Thoracic aorta (tissue), 2 donors: Measurements from ENCODE around the gene UBE2B. TPM values are rescaled to one million over a fixed set of nuclear protein-coding genes. Genes with fewer than 3 reads are reported as not detected.

ENCODE experiments used
- ATAC-seq: fragments of 150-250 bp; one replicate; pipeline ENCODE4 v1.8.0; 2017; ENCODE audit warnings: low read depth; ENCODE audit not compliant: insufficient number of reproducible peaks, low FRiP score
- DNase-seq: peaks from one replicate; pipeline ENCODE4 v3.0.0-alpha.2; 2020; ENCODE audit warnings: low spot score
- H3K27ac ChIP-seq, 2 donors: fragments of 200-600 bp; sonication (generic); 1 replicate in 1 of 2; 2 replicates in 1 of 2; pipeline ENCODE4 v1.5.1; 2016; ENCODE audit warnings: mild to moderate bottlenecking in 2 of 2, moderate library complexity in 2 of 2
- H3K27me3 ChIP-seq: fragments of 200-600 bp; sonication (generic); replicated peaks from 2 replicates; pipeline ENCODE4 v1.6.0; 2016; ENCODE audit warnings: mild to moderate bottlenecking; ENCODE audit not compliant: insufficient read depth
- H3K36me3 ChIP-seq: fragments of 200-600 bp; sonication (generic); one replicate; pipeline ENCODE4 v1.5.1; 2016
- H3K4me1 ChIP-seq, 2 donors: fragments of 200-600 bp; sonication (generic); 1 replicate in 1 of 2; 2 replicates in 1 of 2; pipeline versions ENCODE4 v1.5.1 to v1.6.0; 2016; ENCODE audit warnings: low read depth in 2 of 2, mild to moderate bottlenecking in 1 of 2; ENCODE audit not compliant: control insufficient read depth in 1 of 2
- H3K4me3 ChIP-seq: fragments of 200-600 bp; sonication (generic); 2 replicates; pipeline ENCODE4 v1.5.1; 2016; ENCODE audit warnings: mild to moderate bottlenecking
- H3K9me3 ChIP-seq: fragments of 200-600 bp; sonication (generic); 2 replicates; pipeline ENCODE4 v1.5.1; 2016
- total RNA-seq, 2 donors: library from RNA; depleted of rRNA; stranded (reverse); fragments of >200 nt; gene quantifications; one replicate each; pipeline versions ENCODE4 v1.1.0 to v1.2.3, GENCODE V29; 2016
- TF ChIP-seq, protein P1 (sequence below): fragments of 200-600 bp; sonication (generic); IDR thresholded peaks from one replicate; pipeline ENCODE4 v1.5.1; 2019; ENCODE audit warnings: antibody characterized with exemption

UBE2B gene
- total RNA-seq, 2 donors from 2014 or later, result 21.1 to 82.1 TPM

- H3K27me3 ChIP-seq, result no peaks in the 10 kb centered on the region
- H3K4me1 ChIP-seq, result no peaks in the 10 kb centered on the region
- H3K36me3 ChIP-seq, result no peaks in the 10 kb centered on the region
- no peak overlapping the region for H3K4me3 ChIP-seq
- DNase-seq (no peak), ATAC-seq (no peak)
- TF ChIP-seq, protein P1, sequence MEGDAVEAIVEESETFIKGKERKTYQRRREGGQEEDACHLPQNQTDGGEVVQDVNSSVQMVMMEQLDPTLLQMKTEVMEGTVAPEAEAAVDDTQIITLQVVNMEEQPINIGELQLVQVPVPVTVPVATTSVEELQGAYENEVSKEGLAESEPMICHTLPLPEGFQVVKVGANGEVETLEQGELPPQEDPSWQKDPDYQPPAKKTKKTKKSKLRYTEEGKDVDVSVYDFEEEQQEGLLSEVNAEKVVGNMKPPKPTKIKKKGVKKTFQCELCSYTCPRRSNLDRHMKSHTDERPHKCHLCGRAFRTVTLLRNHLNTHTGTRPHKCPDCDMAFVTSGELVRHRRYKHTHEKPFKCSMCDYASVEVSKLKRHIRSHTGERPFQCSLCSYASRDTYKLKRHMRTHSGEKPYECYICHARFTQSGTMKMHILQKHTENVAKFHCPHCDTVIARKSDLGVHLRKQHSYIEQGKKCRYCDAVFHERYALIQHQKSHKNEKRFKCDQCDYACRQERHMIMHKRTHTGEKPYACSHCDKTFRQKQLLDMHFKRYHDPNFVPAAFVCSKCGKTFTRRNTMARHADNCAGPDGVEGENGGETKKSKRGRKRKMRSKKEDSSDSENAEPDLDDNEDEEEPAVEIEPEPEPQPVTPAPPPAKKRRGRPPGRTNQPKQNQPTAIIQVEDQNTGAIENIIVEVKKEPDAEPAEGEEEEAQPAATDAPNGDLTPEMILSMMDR, result no peak
- no peaks in the 10 kb centered on the region for H3K9me3 ChIP-seq
- no peak overlapping the region for H3K27ac ChIP-seq
Observed at GRCh38 chr5:134430001-134430569, 58.7 kb downstream of the UBE2B start.

DNA sequence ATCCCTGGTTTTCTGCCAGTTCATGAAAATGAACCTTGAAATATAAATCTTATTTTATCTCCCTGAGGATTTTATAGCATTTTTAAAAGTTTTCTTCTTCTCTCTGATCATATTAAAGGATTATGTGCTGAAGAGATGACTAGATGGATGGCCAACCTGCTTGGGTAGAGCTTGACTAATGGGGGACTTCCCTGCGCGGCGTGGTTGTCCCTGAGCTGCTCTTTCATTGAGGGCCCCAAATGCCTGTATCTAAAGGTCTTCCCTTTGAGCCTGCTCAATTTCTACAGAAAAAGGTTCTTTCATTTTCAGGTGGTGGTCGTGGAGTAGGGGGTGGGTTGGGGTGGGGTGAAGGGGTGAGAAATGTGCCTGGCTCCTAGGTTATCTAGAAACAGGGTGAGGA, 60.8 kb downstream of the UBE2B start:
- Histone ChIP-seq H3K4me3 (no peak overlapping the region), H3K27me3 (no peaks in the 10 kb centered on the region), H3K4me1 (peaks cover 0 to 9% of the 10 kb centered on the region in 2 donors), H3K27ac (no peak overlapping the region), H3K36me3 (no peaks in the 10 kb centered on the region), H3K9me3 (no peaks in the 10 kb centered on the region)
- DNase-seq (no peak), ATAC-seq (no peak)
- TF ChIP-seq, protein P1, result no peak

- Histone ChIP-seq H3K27ac (no peak overlapping the region), H3K4me3 (no peak overlapping the region), H3K4me1 (peaks cover 5 to 16% of the 10 kb centered on the region in 2 donors), H3K27me3 (no peaks in the 10 kb centered on the region), H3K36me3 (no peaks in the 10 kb centered on the region), H3K9me3 (no peaks in the 10 kb centered on the region)
- TF ChIP-seq, protein P1, result no peak
- ATAC-seq (no peak), DNase-seq (no peak)
Observed at GRCh38 chr5:134432677-134433359, 61.4 kb downstream of the UBE2B start.

- no peak overlapping the region for H3K27ac ChIP-seq
- no peaks in the 10 kb centered on the region for H3K9me3 ChIP-seq
- DNase-seq, result no peak
- ATAC-seq, result no peak
- TF ChIP-seq, protein P1, result no peak
- H3K4me3 ChIP-seq, result no peak overlapping the region
- H3K36me3 ChIP-seq, result no peaks in the 10 kb centered on the region
- H3K4me1 ChIP-seq, result peaks cover 5 to 27% of the 10 kb centered on the region in 2 donors
- no peaks in the 10 kb centered on the region for H3K27me3 ChIP-seq
Observed at GRCh38 chr5:134435560-134435959, 64.2 kb downstream of the UBE2B start.

GRCh38 chr5:134436523-134437339, 65.4 kb downstream of the UBE2B start:
- Histone ChIP-seq H3K36me3 (no peaks in the 10 kb centered on the region), H3K27ac (peak overlapping the region in 1 of 2 donors; percentile 9), H3K4me1 (peaks cover 5 to 27% of the 10 kb centered on the region in 2 donors), H3K27me3 (no peaks in the 10 kb centered on the region), H3K4me3 (peak overlapping the region; percentile 34), H3K9me3 (no peaks in the 10 kb centered on the region)
- no peak for DNase-seq
- no peak for ATAC-seq
- TF ChIP-seq, protein P1, result no peak
